ENCODE data around the gene DDX52. TPM values are rescaled to one million over a fixed set of nuclear protein-coding genes. Genes with fewer than 3 reads are reported as not detected.
A peak's percentile ranks its signal among the peaks of the same experiment; 100 is the strongest.
"Not testable (repeated sequence)": the region's sequence is repeated elsewhere in the genome, so short reads cannot be mapped to it uniquely, and the experiment has no call there.

The DDX52 gene
- total RNA-seq, 1 donor from 2014 or later: 20.3 TPM

DNA sequence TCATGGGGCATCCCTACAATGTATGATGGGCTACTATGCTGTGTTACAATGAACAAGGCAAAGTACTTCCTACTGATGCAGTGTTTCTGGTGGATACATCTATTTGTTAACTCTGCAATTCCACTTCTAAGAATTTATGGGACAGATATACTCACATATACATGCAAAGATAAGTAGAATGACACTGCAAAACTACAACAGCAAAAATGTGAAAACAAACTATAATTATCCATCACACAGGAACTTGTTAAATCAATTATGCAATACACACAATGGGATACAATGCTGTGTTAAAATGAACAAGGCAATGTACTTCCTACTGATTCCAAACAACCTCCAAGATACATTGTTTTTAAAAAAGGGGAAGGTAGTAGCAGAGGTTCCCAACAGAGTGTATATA, 3.2 kb downstream of the DDX52 start:
- intact Hi-C loops (cut with DNase I): no loop called here

DNA sequence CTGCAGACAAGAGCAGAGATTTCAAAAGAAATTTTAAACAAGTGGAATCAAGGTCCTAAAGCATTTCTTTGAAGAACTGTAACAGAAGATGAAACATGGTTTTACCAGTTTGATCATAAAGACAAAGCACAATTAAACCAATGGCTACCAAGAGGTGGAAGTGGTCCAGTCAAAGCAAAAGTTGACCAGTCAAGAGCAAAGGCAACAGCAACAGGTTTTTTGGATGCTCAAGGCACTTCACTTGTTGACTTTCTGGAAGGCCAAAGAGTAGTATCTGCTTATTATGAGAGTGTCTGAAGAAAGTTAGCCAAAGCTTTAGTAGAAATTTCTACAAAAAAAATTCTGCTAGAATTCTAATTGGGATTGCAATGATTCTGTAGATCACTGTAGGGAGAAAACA, 5.3 kb downstream of the DDX52 start:
- no peak overlapping the region for H3K27ac ChIP-seq
- no peak for DNase-seq
- intact Hi-C loops (cut with DNase I): no loop called here
- no peaks in the 10 kb centered on the region for H3K27me3 ChIP-seq (ENCODE audit: low read depth)
- no peak for ATAC-seq
- no peak overlapping the region for H3K4me3 ChIP-seq
- no peaks in the 10 kb centered on the region for H3K9me3 ChIP-seq
- TF ChIP-seq, protein P1, sequence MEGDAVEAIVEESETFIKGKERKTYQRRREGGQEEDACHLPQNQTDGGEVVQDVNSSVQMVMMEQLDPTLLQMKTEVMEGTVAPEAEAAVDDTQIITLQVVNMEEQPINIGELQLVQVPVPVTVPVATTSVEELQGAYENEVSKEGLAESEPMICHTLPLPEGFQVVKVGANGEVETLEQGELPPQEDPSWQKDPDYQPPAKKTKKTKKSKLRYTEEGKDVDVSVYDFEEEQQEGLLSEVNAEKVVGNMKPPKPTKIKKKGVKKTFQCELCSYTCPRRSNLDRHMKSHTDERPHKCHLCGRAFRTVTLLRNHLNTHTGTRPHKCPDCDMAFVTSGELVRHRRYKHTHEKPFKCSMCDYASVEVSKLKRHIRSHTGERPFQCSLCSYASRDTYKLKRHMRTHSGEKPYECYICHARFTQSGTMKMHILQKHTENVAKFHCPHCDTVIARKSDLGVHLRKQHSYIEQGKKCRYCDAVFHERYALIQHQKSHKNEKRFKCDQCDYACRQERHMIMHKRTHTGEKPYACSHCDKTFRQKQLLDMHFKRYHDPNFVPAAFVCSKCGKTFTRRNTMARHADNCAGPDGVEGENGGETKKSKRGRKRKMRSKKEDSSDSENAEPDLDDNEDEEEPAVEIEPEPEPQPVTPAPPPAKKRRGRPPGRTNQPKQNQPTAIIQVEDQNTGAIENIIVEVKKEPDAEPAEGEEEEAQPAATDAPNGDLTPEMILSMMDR (IDR thresholded peaks at IDR 0.05): no peak
- H3K36me3 ChIP-seq: peaks cover 77% of the 10 kb centered on the region
- H3K4me1 ChIP-seq: peaks cover 20% of the 10 kb centered on the region

More for the DNA sequence above, 3.2 kb downstream of the DDX52 start:
- H3K4me1 ChIP-seq: peaks cover 27% of the 10 kb centered on the region
- H3K4me3 ChIP-seq: no peak overlapping the region
- peaks cover 61% of the 10 kb centered on the region for H3K36me3 ChIP-seq
- no peaks in the 10 kb centered on the region for H3K27me3 ChIP-seq (ENCODE audit: low read depth)
- DNase-seq: no peak
- H3K27ac ChIP-seq: no peak overlapping the region
- ATAC-seq: no peak
- TF ChIP-seq, protein P1 (IDR thresholded peaks at IDR 0.05): no peak
- H3K9me3 ChIP-seq: no peaks in the 10 kb centered on the region

DNA sequence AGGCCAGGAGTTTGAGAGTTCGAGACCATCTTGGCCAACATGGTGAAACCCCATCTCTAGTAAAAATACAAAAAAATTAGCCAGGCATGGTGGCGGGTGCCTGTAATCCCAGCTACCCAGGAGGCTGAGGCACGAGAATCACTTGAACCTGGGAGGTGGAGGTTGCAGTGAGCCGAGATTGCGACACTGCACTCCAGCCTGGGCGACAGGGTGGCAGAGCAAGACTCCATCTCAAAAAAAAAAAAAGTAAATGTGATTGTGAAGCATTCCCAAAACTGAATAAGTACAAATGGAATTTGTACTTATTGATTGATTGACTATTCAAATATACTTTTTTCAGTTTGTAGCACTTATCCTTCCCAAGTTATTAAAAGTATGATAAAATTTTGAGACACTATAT, 26.8 kb downstream of the DDX52 start:
- H3K9me3 ChIP-seq; H3K4me1 ChIP-seq; intact Hi-C loops (cut with DNase I); H3K27me3 ChIP-seq (ENCODE audit: low read depth); DNase-seq; H3K27ac ChIP-seq; H3K4me3 ChIP-seq; ATAC-seq: not testable (repeated sequence)
- H3K36me3 ChIP-seq: peaks cover 89% of the 10 kb centered on the region

DNA sequence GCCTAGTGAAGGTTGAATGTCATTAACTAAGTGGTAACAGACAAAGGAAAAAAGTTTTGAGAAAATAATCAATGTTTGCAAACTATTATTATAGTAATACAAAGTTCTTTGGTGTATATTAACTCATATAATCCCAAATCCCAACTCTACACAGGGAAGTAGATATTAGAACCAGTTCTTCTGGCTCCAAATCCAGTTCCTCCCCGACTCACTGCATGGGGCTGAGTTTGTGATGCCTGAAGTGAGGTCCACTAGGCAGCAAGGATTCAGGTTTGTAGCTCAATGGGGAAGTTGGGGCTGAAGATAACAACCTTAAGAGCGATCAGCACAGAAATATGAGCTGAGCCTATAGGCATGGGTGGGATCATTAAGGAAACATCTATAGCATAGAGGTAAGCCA, 28.4 kb downstream of the DDX52 start:
- no peaks in the 10 kb centered on the region for H3K9me3 ChIP-seq
- H3K4me3 ChIP-seq: no peak overlapping the region
- intact Hi-C loops (cut with DNase I): no loop called here
- ATAC-seq (no peak), DNase-seq (no peak)
- no peaks in the 10 kb centered on the region for H3K27me3 ChIP-seq (ENCODE audit: low read depth)
- no peaks in the 10 kb centered on the region for H3K4me1 ChIP-seq
- TF ChIP-seq, protein P1 (IDR thresholded peaks at IDR 0.05): no peak
- peaks cover 73% of the 10 kb centered on the region for H3K36me3 ChIP-seq
- no peak overlapping the region for H3K27ac ChIP-seq

DNA sequence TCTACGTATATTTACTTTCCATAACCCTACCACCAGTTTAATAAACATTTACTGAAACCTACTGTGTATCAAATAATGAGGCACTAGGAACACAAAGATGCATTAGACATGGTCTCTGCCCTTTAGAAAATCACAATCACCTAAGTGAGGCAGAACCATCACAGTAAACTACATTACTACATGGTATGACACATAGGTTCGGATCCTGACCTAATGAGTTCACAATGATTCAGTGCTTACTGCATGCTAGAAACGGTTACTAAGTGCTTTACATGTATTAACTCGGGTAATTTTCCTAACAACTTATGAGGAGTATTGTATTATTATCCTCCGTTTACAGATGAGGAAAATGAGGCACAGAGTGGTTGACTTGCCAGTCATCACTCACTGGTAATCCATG, 28.9 kb downstream of the DDX52 start:
- Histone ChIP-seq H3K36me3 (peaks cover 69% of the 10 kb centered on the region), H3K27ac (no peak overlapping the region), H3K9me3 (no peaks in the 10 kb centered on the region), H3K4me3 (no peak overlapping the region), H3K27me3 (ENCODE audit: low read depth) (no peaks in the 10 kb centered on the region), H3K4me1 (no peaks in the 10 kb centered on the region)
- intact Hi-C loops (cut with DNase I): no loop called here
- TF ChIP-seq, protein P1 (IDR thresholded peaks at IDR 0.05): no peak
- ATAC-seq (no peak), DNase-seq (no peak)

DNA sequence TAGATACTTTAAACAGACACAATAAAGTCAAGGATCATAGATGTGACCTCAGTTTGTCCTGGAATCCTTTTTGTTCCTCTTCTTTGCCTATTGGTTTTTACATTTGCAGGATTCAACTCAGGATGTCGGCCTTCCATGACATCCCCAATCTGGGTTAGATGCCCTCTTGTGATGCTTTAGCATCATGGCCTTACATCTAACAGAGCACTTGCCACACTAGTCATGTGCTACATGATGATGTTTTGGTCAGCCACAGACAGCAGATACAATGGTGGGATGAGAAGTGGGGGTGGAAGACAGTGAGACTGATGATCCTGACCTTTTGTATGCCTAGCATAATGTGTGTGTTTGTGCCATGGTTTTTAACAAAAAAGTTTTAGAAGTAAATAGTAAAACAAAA, 32.3 kb downstream of the DDX52 start:
- DNase-seq (no peak), ATAC-seq (no peak)
- Histone ChIP-seq H3K27ac (no peak overlapping the region), H3K4me1 (peaks cover 24% of the 10 kb centered on the region), H3K9me3 (no peaks in the 10 kb centered on the region), H3K4me3 (no peak overlapping the region), H3K36me3 (peaks cover 34% of the 10 kb centered on the region), H3K27me3 (ENCODE audit: low read depth) (no peaks in the 10 kb centered on the region)
- intact Hi-C loops (cut with DNase I): no loop called here
- TF ChIP-seq, protein P1 (IDR thresholded peaks at IDR 0.05): no peak

DNA sequence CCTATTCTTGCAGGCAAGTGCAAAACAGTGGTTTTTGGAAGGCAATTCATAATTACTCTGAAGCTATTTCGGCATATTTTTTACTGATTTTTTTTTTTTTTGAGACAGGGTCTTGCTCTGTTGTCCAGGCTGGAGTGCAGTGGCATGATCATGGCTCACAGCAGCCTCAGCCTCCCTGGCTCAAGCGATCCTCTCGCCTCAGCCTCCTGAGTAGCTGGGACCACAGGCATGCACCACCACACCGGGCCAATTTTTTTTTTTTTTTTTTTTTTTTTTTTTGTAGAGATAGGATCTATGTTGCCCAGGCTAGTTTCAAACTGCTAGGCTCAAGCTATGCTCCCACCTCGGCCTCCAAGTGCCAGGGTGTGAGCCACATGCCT, 33.2 kb downstream of the DDX52 start:
- peaks cover 25% of the 10 kb centered on the region for H3K36me3 ChIP-seq
- H3K27ac ChIP-seq: peak overlapping the region; percentile 94
- H3K4me1 ChIP-seq: peaks cover 30% of the 10 kb centered on the region
- intact Hi-C loops (cut with DNase I); H3K27me3 ChIP-seq (ENCODE audit: low read depth); ATAC-seq; DNase-seq; H3K9me3 ChIP-seq: not testable (repeated sequence)
- peak overlapping the region; percentile 92 for H3K4me3 ChIP-seq

Data from lower lobe of right lung (tissue), 2 donors.